Neutrophil (primary cell): ENCODE data around the gene ZNF599.

Source experiments
- H3K27ac ChIP-seq: fragments of 200-600 bp; sonication (generic); 2 replicates; pipeline ENCODE4 v1.5.1; 2016; ENCODE audit warnings: mild to moderate bottlenecking, moderate library complexity
- H3K27me3 ChIP-seq: fragments of 200-600 bp; sonication (generic); 2 replicates; pipeline ENCODE4 v1.6.0; 2016; ENCODE audit warnings: mild to moderate bottlenecking
- H3K36me3 ChIP-seq: fragments of 200-600 bp; sonication (generic); 2 replicates; pipeline ENCODE4 v1.5.1; 2017
- H3K4me1 ChIP-seq, 2 experiments: fragments of 200-600 bp in 1 of 2; sonication (generic) in 1 of 2; 1 replicate in 1 of 2; 2 replicates in 1 of 2; pipeline versions ENCODE4 v1.5.1 to v1.6.1; 2013 to 2016; ENCODE audit warnings: low read depth in 1 of 2, low read length in 1 of 2, mild to moderate bottlenecking in 1 of 2, moderate library complexity in 1 of 2; ENCODE audit not compliant: control insufficient read depth in 1 of 2, insufficient read depth in 1 of 2
- H3K4me3 ChIP-seq, 2 experiments: fragments of 200-600 bp in 1 of 2; sonication (generic) in 1 of 2; 1 replicate in 1 of 2; 2 replicates in 1 of 2; pipeline ENCODE4 v1.5.1; 2013 to 2016; ENCODE audit warnings: low read depth in 1 of 2, low read length in 1 of 2, mild to moderate bottlenecking in 1 of 2, moderate library complexity in 1 of 2
- H3K9me3 ChIP-seq: fragments of 200-600 bp; sonication (generic); 2 replicates; pipeline ENCODE4 v1.5.1; 2016
- TF ChIP-seq, protein P1 (sequence below): fragments of 200-600 bp; sonication (generic); IDR thresholded peaks from 2 replicates; pipeline ENCODE4 v1.5.1; 2016; ENCODE audit warnings: antibody characterized with exemption

Gene ZNF599

DNA sequence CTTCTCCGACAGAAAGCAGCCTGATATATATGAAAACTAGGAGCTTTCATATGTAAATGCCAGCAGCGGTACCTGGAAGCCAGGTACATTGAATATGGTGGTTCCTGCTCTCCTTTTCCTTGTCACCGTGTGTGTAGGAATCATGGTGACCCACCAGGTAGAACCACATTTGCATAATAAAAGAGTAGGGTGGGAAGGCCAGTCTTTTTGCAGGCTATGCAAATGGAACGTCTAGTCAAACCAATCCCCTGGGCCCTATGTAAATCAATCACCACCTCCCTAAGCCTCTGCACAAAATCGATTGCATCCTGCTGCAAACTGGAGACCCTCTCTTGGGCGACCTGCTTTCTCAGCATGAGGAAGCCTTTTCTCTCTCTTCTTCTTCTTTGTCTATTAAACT is 61.1 kb downstream of the ZNF599 start:
- TF ChIP-seq, protein P1, sequence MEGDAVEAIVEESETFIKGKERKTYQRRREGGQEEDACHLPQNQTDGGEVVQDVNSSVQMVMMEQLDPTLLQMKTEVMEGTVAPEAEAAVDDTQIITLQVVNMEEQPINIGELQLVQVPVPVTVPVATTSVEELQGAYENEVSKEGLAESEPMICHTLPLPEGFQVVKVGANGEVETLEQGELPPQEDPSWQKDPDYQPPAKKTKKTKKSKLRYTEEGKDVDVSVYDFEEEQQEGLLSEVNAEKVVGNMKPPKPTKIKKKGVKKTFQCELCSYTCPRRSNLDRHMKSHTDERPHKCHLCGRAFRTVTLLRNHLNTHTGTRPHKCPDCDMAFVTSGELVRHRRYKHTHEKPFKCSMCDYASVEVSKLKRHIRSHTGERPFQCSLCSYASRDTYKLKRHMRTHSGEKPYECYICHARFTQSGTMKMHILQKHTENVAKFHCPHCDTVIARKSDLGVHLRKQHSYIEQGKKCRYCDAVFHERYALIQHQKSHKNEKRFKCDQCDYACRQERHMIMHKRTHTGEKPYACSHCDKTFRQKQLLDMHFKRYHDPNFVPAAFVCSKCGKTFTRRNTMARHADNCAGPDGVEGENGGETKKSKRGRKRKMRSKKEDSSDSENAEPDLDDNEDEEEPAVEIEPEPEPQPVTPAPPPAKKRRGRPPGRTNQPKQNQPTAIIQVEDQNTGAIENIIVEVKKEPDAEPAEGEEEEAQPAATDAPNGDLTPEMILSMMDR = no peak
- Histone ChIP-seq H3K4me3 (no peak overlapping the region), H3K4me1 (no peaks in the 10 kb centered on the region), H3K36me3 (no peaks in the 10 kb centered on the region), H3K9me3 (peaks cover 17% of the 10 kb centered on the region), H3K27ac (no peak overlapping the region), H3K27me3 (no peaks in the 10 kb centered on the region)
